Suprapubic skin (tissue), 4 donors: ENCODE results near the gene ZIM2. TPM values are rescaled to one million over a fixed set of nuclear protein-coding genes. Genes with fewer than 3 reads are reported as not detected.

Source experiments
- DNase-seq, 2 donors: peaks; one replicate each; pipeline ENCODE4 v3.0.0-alpha.2; 2019; ENCODE audit warnings: low spot score in 2 of 2
- H3K27ac ChIP-seq: fragments of 200-600 bp; sonication (generic); one replicate; pipeline ENCODE4 v1.5.1; 2019
- H3K27me3 ChIP-seq: fragments of 200-600 bp; sonication (generic); one replicate; pipeline ENCODE4 v1.5.1; 2019
- H3K36me3 ChIP-seq: fragments of 200-600 bp; sonication (generic); one replicate; pipeline ENCODE4 v1.5.1; 2019
- H3K4me1 ChIP-seq: fragments of 200-600 bp; sonication (generic); one replicate; pipeline ENCODE4 v1.5.1; 2019
- H3K4me3 ChIP-seq: fragments of 200-600 bp; sonication (generic); one replicate; pipeline ENCODE4 v1.5.1; 2019; ENCODE audit warnings: mild to moderate bottlenecking
- H3K9me3 ChIP-seq: fragments of 200-600 bp; sonication (generic); one replicate; pipeline ENCODE4 v1.5.1; 2019
- CTCF ChIP-seq, 2 donors: fragments of 200-600 bp in 1 of 2; fragments of 450-650 bp in 1 of 2; sonication (generic) in 1 of 2; IDR thresholded peaks; one replicate each; pipeline ENCODE4 v1.5.1; 2016 to 2019; ENCODE audit warnings: antibody characterized with exemption in 2 of 2, mild to moderate bottlenecking in 1 of 2, moderate library complexity in 1 of 2
- EP300 ChIP-seq: sonication (generic); formaldehyde crosslinking; IDR thresholded peaks from one replicate; pipeline ENCODE4 v1.6.1; 2017; ENCODE audit warnings: antibody characterized with exemption
- POLR2A ChIP-seq, 2 donors: fragments of 450-650 bp; IDR thresholded peaks; one replicate each; pipeline ENCODE4 v1.6.1; 2017; ENCODE audit warnings: antibody characterized with exemption in 2 of 2, mild to moderate bottlenecking in 2 of 2, moderate library complexity in 2 of 2
- POLR2AphosphoS5 ChIP-seq, 3 donors: sonication (generic); formaldehyde crosslinking; IDR thresholded peaks; one replicate each; pipeline ENCODE4 v1.6.1; 2017; ENCODE audit warnings: antibody characterized with exemption in 3 of 3
- WGBS: methylation state at CpG from one replicate; pipeline ENCODE4 v1.1.5; 2018; 5-methylcytosine and 5-hydroxymethylcytosine counted together
- total RNA-seq, 4 donors: library from RNA; depleted of rRNA; stranded (reverse); fragments of >200 nt; gene quantifications; one replicate each; pipeline ENCODE4 v1.1.0, GENCODE V29; 2016

ZIM2 gene
- total RNA-seq, 4 donors from 2014 or later: 0.72 TPM; not detected in 3

- no peak overlapping the region for H3K27ac ChIP-seq
- WGBS: 50% methylated on average over 3 of the region's 3 CpGs
- no peak for TF ChIP-seq POLR2AphosphoS5 (IDR thresholded peaks at IDR 0.05)
Measured at GRCh38 chr19:56746367-56746766, 94.2 kb downstream of the ZIM2 start.

GRCh38 chr19:56740501-56740900 is 100.0 kb downstream of the ZIM2 start:
- Histone ChIP-seq H3K27ac (no peak overlapping the region), H3K4me1 (no peaks in the 10 kb centered on the region), H3K36me3 (no peaks in the 10 kb centered on the region), H3K27me3 (no peaks in the 10 kb centered on the region), H3K4me3 (no peak overlapping the region), H3K9me3 (peaks cover 23% of the 10 kb centered on the region)
- WGBS: 27% methylated on average over 3 of the region's 3 CpGs
- TF ChIP-seq POLR2AphosphoS5 (IDR thresholded peaks at IDR 0.05): no peak
- no peak for DNase-seq

More at GRCh38 chr19:56746367-56746766, 94.2 kb downstream of the ZIM2 start:
- no peak for DNase-seq
- Histone ChIP-seq H3K9me3 (no peaks in the 10 kb centered on the region), H3K36me3 (no peaks in the 10 kb centered on the region), H3K4me1 (no peaks in the 10 kb centered on the region), H3K27me3 (no peaks in the 10 kb centered on the region), H3K4me3 (no peak overlapping the region)

- no peak for TF ChIP-seq POLR2AphosphoS5 (IDR thresholded peaks at IDR 0.05)
- no peak for TF ChIP-seq CTCF (IDR thresholded peaks at IDR 0.05)
- no peak for TF ChIP-seq POLR2A (IDR thresholded peaks at IDR 0.05)
- TF ChIP-seq EP300: no peak
- no peaks in the 10 kb centered on the region for H3K36me3 ChIP-seq
- WGBS: 76% methylated on average over 6 of the region's 6 CpGs
- DNase-seq: no peak
- H3K4me3 ChIP-seq: no peak overlapping the region
- H3K9me3 ChIP-seq: peaks cover 26% of the 10 kb centered on the region
- H3K27ac ChIP-seq: no peak overlapping the region
- H3K27me3 ChIP-seq: no peaks in the 10 kb centered on the region
- no peaks in the 10 kb centered on the region for H3K4me1 ChIP-seq
Measured at GRCh38 chr19:56736571-56736970, 104.0 kb downstream of the ZIM2 start.

GRCh38 chr19:56732976-56733375 is 107.5 kb downstream of the ZIM2 start:
- H3K4me3 ChIP-seq: no peak overlapping the region
- no peak for DNase-seq
- H3K27me3 ChIP-seq: no peaks in the 10 kb centered on the region
- no peaks in the 10 kb centered on the region for H3K36me3 ChIP-seq
- H3K4me1 ChIP-seq: no peaks in the 10 kb centered on the region
- peaks cover 18% of the 10 kb centered on the region for H3K9me3 ChIP-seq
- TF ChIP-seq EP300 (no peak), CTCF (IDR thresholded peaks at IDR 0.05) (no peak), POLR2AphosphoS5 (IDR thresholded peaks at IDR 0.05) (no peak), POLR2A (IDR thresholded peaks at IDR 0.05) (no peak)
- 10% methylated on average over 2 of the region's 2 CpGs for WGBS
- no peak overlapping the region for H3K27ac ChIP-seq

- Histone ChIP-seq H3K9me3 (peaks cover 11% of the 10 kb centered on the region), H3K4me3 (no peak overlapping the region), H3K4me1 (no peaks in the 10 kb centered on the region), H3K27ac (no peak overlapping the region), H3K36me3 (no peaks in the 10 kb centered on the region), H3K27me3 (no peaks in the 10 kb centered on the region)
- TF ChIP-seq POLR2A (IDR thresholded peaks at IDR 0.05) (no peak), EP300 (no peak)
- no peak for DNase-seq
- WGBS: 66% methylated on average over 4 of the region's 4 CpGs
Measured at GRCh38 chr19:56727677-56728076, 112.8 kb downstream of the ZIM2 start.

- Histone ChIP-seq H3K36me3 (no peaks in the 10 kb centered on the region), H3K4me1 (no peaks in the 10 kb centered on the region), H3K4me3 (no peak overlapping the region), H3K9me3 (peaks cover 14% of the 10 kb centered on the region), H3K27ac (no peak overlapping the region), H3K27me3 (no peaks in the 10 kb centered on the region)
- DNase-seq: no peak
- TF ChIP-seq CTCF (IDR thresholded peaks at IDR 0.05): no peak
- WGBS: 21% methylated on average over 9 of the region's 9 CpGs
Measured at GRCh38 chr19:56725829-56726424, 114.6 kb downstream of the ZIM2 start.

Other genes with a start within 250 kb of the ZIM2 start
- gene ZNF71, start 245.4 kb downstream of the ZIM2 start, total RNA-seq: 10 to 100 TPM in 1 of 4 donors, 1 to 10 TPM in 3; 5.0 to 15.9 (median 7.5) TPM
- gene SMIM17, start 197.6 kb downstream of the ZIM2 start, total RNA-seq: 1 to 10 TPM in 1 of 4 donors, not detected in 3; 1.8 TPM
- gene ZNF835, start 169.0 kb downstream of the ZIM2 start, total RNA-seq: 1 to 10 TPM in 3 of 4 donors, under 1 TPM in 1; 0.34 to 2.0 (median 1.5) TPM
- gene PEG3, start within 50 bp of the ZIM2 start, total RNA-seq: 10 to 100 TPM in 1 of 4 donors, 1 to 10 TPM in 3; 4.0 to 11.5 (median 5.8) TPM